Measurements from ENCODE around the gene ALDH3B2.
"Not testable (repeated sequence)": the region's sequence is repeated elsewhere in the genome, so short reads cannot be mapped to it uniquely, and the experiment has no call there.

ALDH3B2 gene

DNA sequence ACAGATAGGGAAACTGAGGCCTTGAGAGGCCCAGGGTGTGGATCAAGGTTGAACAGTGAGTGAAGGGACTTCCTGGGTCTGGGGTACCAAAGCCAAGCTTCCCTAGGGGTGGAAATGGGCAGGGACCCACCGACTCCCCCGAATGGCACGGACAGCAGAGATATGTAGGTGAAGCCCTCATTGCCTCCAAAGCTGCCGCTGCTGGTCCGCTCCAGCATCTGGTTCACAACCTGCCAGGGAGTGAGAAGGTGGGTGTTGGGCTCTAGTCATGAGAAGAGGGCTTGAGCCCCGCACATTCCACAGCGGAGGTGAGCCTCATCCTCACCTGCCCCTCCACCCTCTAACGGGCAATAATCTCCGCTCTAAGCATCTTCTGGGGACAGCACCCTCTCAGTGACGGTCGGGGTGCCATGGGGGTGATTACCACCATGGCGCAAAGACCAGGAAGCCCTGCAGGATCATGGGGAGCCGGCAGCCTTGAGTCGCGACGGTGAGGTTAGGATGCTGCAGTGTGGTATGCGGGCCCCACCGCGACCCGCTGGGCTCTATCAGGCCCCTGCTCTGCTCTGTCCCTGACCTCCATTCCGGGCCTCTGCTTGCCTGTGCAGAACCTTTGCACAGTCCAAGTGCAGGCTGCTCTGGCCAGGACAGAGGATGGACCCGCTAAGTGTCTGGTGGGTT is 10.8 kb downstream of the ALDH3B2 start:
- peaks cover 0 to 14% of the 10 kb centered on the region in 2 donors for H3K27me3 Mint-ChIP-seq
- DNase-seq (no peak), ATAC-seq (replicated peaks) (no peak)
- H3K9me3 Mint-ChIP-seq, result no peaks in the 10 kb centered on the region
- H3K27ac Mint-ChIP-seq, result no peak overlapping the region
- no peak overlapping the region for H3K4me3 Mint-ChIP-seq
- H3K36me3 Mint-ChIP-seq (ENCODE audit: insufficient read depth), result no peaks in the 10 kb centered on the region
- peaks cover 0 to 5% of the 10 kb centered on the region in 2 donors for H3K4me1 Mint-ChIP-seq (ENCODE audit: low read depth in 2 of 2)

GRCh38 chr11:67662835-67663531 is 11.4 kb downstream of the ALDH3B2 start:
- Mint-ChIP-seq H3K36me3 (ENCODE audit: insufficient read depth) (no peaks in the 10 kb centered on the region), H3K9me3 (no peaks in the 10 kb centered on the region), H3K4me1 (ENCODE audit: low read depth in 2 of 2) (peaks cover 0 to 5% of the 10 kb centered on the region in 2 donors), H3K27me3 (peaks cover 0 to 14% of the 10 kb centered on the region in 2 donors), H3K27ac (peak overlapping the region in 1 of 2 donors; percentile 59), H3K4me3 (no peak overlapping the region)
- DNase-seq, result no peak
- ATAC-seq (replicated peaks), result no peak

DNA sequence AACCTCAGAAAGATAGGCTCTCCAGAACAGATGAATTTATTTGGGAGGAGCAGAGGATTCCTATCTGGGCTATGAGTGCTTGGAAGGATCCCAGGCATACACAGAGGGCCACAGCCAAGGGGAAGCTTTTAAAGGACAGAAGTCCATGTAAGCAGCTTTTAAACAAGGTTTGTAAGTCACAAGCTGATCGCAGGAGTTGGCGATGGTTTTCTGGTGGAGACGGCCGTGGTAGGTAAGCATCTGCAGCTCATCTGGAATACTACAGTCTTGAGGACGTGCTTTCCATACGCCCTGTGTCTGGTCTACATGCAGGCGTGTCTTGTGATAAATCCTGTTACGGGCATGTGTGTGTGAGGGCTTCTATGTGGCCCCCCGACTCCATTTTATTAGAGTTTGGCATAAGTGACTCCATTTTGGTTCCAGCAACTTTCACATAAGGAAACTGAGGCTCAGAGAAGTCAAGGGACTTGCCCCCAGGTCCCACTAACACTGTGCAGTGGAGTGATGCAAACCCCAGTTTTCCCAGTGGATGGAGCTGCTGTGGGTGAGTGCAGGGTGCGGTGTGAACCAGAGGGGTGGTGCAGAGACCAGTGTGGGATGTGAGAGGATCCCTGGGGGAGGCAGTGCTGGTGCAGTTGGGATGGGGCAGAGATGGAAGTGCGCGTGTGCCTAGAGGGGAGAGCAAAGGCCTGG is 12.1 kb downstream of the ALDH3B2 start:
- Mint-ChIP-seq H3K36me3 (ENCODE audit: insufficient read depth) (no peaks in the 10 kb centered on the region), H3K4me1 (ENCODE audit: low read depth in 2 of 2) (peaks cover 0 to 5% of the 10 kb centered on the region in 2 donors), H3K9me3 (no peaks in the 10 kb centered on the region), H3K27me3 (peaks cover 0 to 14% of the 10 kb centered on the region in 2 donors), H3K27ac (peak overlapping the region in 1 of 2 donors; percentile 59), H3K4me3 (no peak overlapping the region)
- ATAC-seq (replicated peaks) (no peak), DNase-seq (no peak)

DNA sequence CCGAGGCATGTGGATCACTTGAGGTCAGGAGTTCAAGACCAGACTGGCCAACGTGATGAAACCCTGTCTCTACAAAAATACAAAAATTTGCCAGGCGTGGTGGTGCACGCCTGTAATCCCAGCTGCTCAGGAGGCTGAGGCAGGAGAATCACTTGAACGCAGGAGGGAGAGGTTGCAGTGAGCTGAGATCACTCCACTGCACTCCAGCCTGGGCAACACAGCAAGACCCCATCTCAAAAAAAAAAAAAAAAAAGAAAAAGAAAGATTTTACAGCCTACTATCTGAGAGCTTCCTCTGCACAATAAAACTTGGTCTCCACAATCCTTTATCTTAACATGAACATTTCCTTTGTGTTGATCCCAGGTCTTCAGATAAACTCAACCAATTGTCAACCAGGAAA is 13.7 kb downstream of the ALDH3B2 start:
- H3K4me3 Mint-ChIP-seq; ATAC-seq (replicated peaks); H3K9me3 Mint-ChIP-seq; DNase-seq; H3K36me3 Mint-ChIP-seq (ENCODE audit: insufficient read depth); H3K4me1 Mint-ChIP-seq (ENCODE audit: low read depth in 2 of 2); H3K27ac Mint-ChIP-seq: not testable (repeated sequence)
- H3K27me3 Mint-ChIP-seq, result peaks cover 0 to 14% of the 10 kb centered on the region in 2 donors

DNA sequence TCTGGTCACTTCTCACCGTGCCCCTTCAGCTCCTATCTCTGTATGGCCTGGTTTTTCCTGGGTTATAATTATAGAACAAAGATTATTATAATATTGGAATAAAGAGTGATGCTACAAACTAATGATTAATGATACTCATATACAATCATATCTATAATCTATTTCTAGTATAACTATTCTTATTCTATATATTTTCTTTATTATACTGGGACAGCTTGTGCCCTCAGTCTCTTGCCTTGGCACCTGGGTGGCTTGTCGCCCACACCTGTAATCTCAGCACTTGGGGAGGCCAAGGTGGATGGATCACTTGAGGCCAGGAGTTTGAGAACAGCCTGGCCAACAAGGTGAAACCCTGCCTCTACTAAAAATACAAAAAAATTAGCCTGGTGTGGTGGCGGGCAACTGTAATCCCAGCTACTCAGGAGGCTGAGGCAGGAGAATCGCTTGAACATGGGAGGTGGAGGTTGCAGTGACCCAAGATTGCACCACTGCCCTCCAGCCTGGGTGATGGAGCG is 14.7 kb downstream of the ALDH3B2 start:
- not testable (repeated sequence) for ATAC-seq (replicated peaks)

GRCh38 chr11:67657300-67657699 is 17.1 kb downstream of the ALDH3B2 start:
- Mint-ChIP-seq H3K9me3 (no peaks in the 10 kb centered on the region), H3K4me1 (ENCODE audit: low read depth in 2 of 2) (peaks cover 0 to 5% of the 10 kb centered on the region in 2 donors), H3K36me3 (ENCODE audit: insufficient read depth) (no peaks in the 10 kb centered on the region), H3K27ac (no peak overlapping the region), H3K4me3 (peak overlapping the region in 1 of 2 donors; percentile 15), H3K27me3 (peaks cover 0 to 3% of the 10 kb centered on the region in 2 donors)
- no peak for ATAC-seq (replicated peaks)
- DNase-seq, result no peak

More for the DNA sequence above, 14.7 kb downstream of the ALDH3B2 start:
- H3K36me3 Mint-ChIP-seq (ENCODE audit: insufficient read depth); H3K9me3 Mint-ChIP-seq; DNase-seq; H3K27ac Mint-ChIP-seq; H3K4me1 Mint-ChIP-seq (ENCODE audit: low read depth in 2 of 2); H3K4me3 Mint-ChIP-seq: not testable (repeated sequence)
- peaks cover 0 to 14% of the 10 kb centered on the region in 2 donors for H3K27me3 Mint-ChIP-seq

- Mint-ChIP-seq H3K36me3 (ENCODE audit: insufficient read depth) (no peaks in the 10 kb centered on the region), H3K27ac (no peak overlapping the region), H3K4me1 (ENCODE audit: low read depth in 2 of 2) (peaks cover 0 to 5% of the 10 kb centered on the region in 2 donors), H3K27me3 (no peaks in the 10 kb centered on the region), H3K4me3 (no peak overlapping the region), H3K9me3 (no peaks in the 10 kb centered on the region)
- ATAC-seq (replicated peaks), result no peak
- DNase-seq, result no peak
Measured at GRCh38 chr11:67656278-67656922, 18.0 kb downstream of the ALDH3B2 start.

- Mint-ChIP-seq H3K36me3 (ENCODE audit: insufficient read depth) (no peaks in the 10 kb centered on the region), H3K27ac (no peak overlapping the region)
Measured at GRCh38 chr11:67654225-67654624, 20.2 kb downstream of the ALDH3B2 start.

GRCh38 chr11:67652965-67653845 is 21.2 kb downstream of the ALDH3B2 start:
- H3K27me3 Mint-ChIP-seq, result no peaks in the 10 kb centered on the region
- H3K4me3 Mint-ChIP-seq, result no peak overlapping the region
- peaks cover 16 to 19% of the 10 kb centered on the region in 2 donors for H3K4me1 Mint-ChIP-seq (ENCODE audit: low read depth in 2 of 2)
- no peaks in the 10 kb centered on the region for H3K9me3 Mint-ChIP-seq
- no peaks in the 10 kb centered on the region for H3K36me3 Mint-ChIP-seq (ENCODE audit: insufficient read depth)
- no peak overlapping the region for H3K27ac Mint-ChIP-seq
- DNase-seq, result no peak
- no peak for ATAC-seq (replicated peaks)

More at GRCh38 chr11:67654225-67654624, 20.2 kb downstream of the ALDH3B2 start:
- no peaks in the 10 kb centered on the region for H3K27me3 Mint-ChIP-seq
- H3K4me3 Mint-ChIP-seq, result no peak overlapping the region
- no peaks in the 10 kb centered on the region for H3K9me3 Mint-ChIP-seq
- ATAC-seq (replicated peaks) (no peak), DNase-seq (no peak)
- H3K4me1 Mint-ChIP-seq (ENCODE audit: low read depth in 2 of 2), result peaks cover 12 to 21% of the 10 kb centered on the region in 2 donors

GRCh38 chr11:67651976-67652781 is 22.2 kb downstream of the ALDH3B2 start:
- no peaks in the 10 kb centered on the region for H3K36me3 Mint-ChIP-seq (ENCODE audit: insufficient read depth)
- no peaks in the 10 kb centered on the region for H3K9me3 Mint-ChIP-seq
- no peaks in the 10 kb centered on the region for H3K27me3 Mint-ChIP-seq
- no peak overlapping the region for H3K4me3 Mint-ChIP-seq
- DNase-seq (no peak), ATAC-seq (replicated peaks) (no peak)
- peaks cover 17 to 25% of the 10 kb centered on the region in 2 donors for H3K4me1 Mint-ChIP-seq (ENCODE audit: low read depth in 2 of 2)
- no peak overlapping the region for H3K27ac Mint-ChIP-seq

- Mint-ChIP-seq H3K9me3 (no peaks in the 10 kb centered on the region), H3K27ac (peak overlapping the region; percentile 92), H3K4me3 (peak overlapping the region; percentile 88 to 89), H3K36me3 (ENCODE audit: insufficient read depth) (peaks cover 5% of the 10 kb centered on the region), H3K27me3 (no peaks in the 10 kb centered on the region), H3K4me1 (ENCODE audit: low read depth in 2 of 2) (peaks cover 30 to 38% of the 10 kb centered on the region in 2 donors)
- DNase-seq (no peak), ATAC-seq (replicated peaks) (peak; percentile 5)
Measured at GRCh38 chr11:67649634-67650510, 24.6 kb downstream of the ALDH3B2 start.
